T-helper 17 cell (primary cell): ENCODE data around the gene ADIRF. TPM values are rescaled to one million over a fixed set of nuclear protein-coding genes. Genes with fewer than 3 reads are reported as not detected.
"Not testable (repeated sequence)": the region's sequence is repeated elsewhere in the genome, so short reads cannot be mapped to it uniquely, and the experiment has no call there.

Experiments
- ATAC-seq: fragments of 150-1000 bp; cut with Tn5 transposase; 2 replicates; pipeline ENCODE4 v1.10.0; 2021; ENCODE audit warnings: mild to moderate bottlenecking, moderate library complexity
- DNase-seq, 3 donors: peaks; one replicate each; pipeline versions ENCODE4 v3.0.0 to v3.0.0-alpha.2; 2020 to 2021
- H3K9me3 ChIP-seq: one replicate; pipeline ENCODE4 v1.7.0; 2013; ENCODE audit warnings: low read length, mild to moderate bottlenecking; ENCODE audit not compliant: control insufficient read depth, poor library complexity, severe bottlenecking
- H3K27ac Mint-ChIP-seq: one replicate; pipeline ENCODE4 v1.8.0; 2022; ENCODE audit warnings: mild to moderate bottlenecking, moderate library complexity, mixed read lengths
- H3K27me3 Mint-ChIP-seq: one replicate; pipeline ENCODE4 v1.8.0; 2022; ENCODE audit warnings: mixed read lengths
- H3K36me3 Mint-ChIP-seq: one replicate; pipeline ENCODE4 v1.8.0; 2022; ENCODE audit warnings: low read depth, mixed read lengths
- H3K4me1 Mint-ChIP-seq: one replicate; pipeline ENCODE4 v1.8.0; 2022; ENCODE audit warnings: mild to moderate bottlenecking, mixed read lengths
- H3K4me3 Mint-ChIP-seq: one replicate; pipeline ENCODE4 v1.8.0; 2022; ENCODE audit warnings: mild to moderate bottlenecking, moderate library complexity, mixed read lengths
- total RNA-seq, 4 donors: library from RNA in 2 of 4; stranded (reverse) in 2 of 4; gene quantifications; one replicate each; pipeline ENCODE4 v1.2.3 and lab custom pipeline; 2022 to 2026

Gene ADIRF
- total RNA-seq, 2 donors from 2014 or later: 0.42 TPM; not detected in 1

DNA sequence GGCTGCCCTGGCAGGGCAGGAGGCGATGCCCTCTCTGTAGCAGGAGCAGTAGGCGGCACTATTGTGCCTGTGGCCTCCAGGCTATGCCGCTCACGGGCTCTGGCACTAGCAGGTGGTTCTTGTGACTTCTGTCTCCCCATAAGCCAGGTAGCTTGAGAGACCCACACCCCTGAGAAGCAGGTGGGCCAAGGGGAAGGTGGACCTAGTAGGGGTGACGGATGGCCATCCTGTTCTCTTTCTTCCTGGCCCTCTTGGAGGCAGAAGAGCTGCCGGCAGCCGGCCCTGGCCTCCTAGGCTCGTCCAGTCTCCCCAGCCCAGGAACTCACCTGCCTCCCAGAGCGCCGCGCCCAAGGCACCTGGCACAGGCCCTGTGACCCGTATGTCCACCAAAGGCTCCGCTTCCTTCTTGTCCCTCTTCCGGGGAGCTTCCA is 26.3 kb upstream of the ADIRF start:
- H3K27ac Mint-ChIP-seq: no peak overlapping the region
- peaks cover 3% of the 10 kb centered on the region for H3K36me3 Mint-ChIP-seq
- ATAC-seq (no peak), DNase-seq (no peak)
- peaks cover 6% of the 10 kb centered on the region for H3K4me1 Mint-ChIP-seq
- peaks cover 5% of the 10 kb centered on the region for H3K27me3 Mint-ChIP-seq
- no peaks in the 10 kb centered on the region for H3K9me3 ChIP-seq
- no peak overlapping the region for H3K4me3 Mint-ChIP-seq

DNA sequence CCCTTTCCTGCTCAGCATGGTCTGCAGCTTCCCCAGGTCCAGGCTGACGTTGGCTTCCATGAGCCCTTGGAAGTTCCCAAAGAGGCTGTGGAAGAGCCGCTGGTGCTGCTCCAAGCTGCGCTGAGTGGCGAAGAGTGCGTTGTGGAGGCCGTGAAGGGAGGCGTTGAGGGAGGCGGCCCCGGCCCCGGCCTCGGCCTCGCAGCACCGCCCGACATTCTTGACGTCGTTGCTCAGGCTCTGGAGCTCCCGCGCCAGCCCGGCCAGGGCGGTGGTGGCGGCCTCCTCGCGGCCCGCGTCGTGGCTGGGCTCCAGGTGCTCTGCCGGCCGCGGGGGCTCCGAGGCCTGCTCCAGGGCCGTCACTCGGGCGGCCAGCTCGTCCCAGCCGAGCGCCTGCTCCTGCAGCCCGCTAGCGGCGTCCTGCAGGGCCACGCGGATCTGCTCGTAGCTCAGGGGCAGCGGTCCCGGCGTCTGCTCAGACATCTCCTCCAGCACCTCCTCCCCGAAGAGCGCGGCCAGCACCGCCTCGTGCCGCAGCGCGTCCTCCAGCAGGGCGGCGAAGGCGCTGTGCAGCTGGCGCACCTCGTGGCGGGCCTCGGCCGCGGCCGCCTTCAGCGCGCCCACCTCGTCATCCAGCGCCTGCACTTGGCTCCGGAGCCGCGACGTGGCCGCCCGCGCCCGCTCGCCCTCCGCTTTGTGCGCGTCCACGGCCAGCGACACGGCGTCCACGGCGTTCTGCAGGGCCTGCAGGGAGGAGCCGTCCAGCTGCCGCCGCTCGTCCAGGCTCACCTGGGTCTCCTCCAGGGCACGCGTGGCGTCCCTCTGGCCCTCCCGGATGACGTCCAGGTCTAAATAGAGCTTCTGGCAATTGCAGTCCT is 25.6 kb upstream of the ADIRF start:
- ATAC-seq: no peak
- Mint-ChIP-seq H3K4me3 (no peak overlapping the region), H3K27ac (no peak overlapping the region), H3K4me1 (peaks cover 6% of the 10 kb centered on the region), H3K36me3 (peaks cover 3% of the 10 kb centered on the region), H3K27me3 (peaks cover 5% of the 10 kb centered on the region)
- DNase-seq: no peak
- no peaks in the 10 kb centered on the region for H3K9me3 ChIP-seq

DNA sequence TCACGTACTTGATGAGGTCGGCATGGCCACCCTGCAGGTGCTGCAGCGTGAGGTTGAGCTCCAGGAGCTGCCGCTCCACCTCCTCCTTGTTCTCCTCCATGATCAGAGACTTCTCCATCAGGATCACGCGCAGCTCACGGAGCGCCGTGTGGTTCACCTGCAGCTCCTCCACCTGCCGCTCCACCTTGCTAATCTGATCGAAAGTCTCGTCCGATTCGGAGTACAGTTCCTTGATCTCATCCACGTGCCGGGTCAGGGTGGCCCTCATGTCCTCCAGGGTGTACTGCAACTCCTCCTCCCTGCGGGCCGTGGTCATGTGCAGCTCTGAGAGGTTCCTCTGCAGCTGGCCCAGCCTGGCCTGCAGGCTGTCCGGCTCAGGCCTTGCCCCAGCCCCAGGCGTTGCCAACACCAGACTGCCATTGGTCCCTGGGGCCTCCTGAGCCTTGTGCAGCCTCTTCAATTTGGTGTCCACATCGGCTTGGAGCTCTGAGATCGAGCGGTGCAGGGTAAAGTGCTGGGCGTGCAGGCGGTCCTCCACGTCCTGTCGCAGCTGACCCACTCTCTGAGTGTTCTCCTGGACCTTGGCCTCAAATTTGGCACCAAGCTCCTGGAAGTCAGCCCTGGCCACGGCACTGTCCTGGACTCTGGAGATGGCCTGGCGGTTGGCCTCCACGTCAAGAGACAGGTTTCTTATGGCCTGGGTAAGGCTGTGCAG is 24.8 kb upstream of the ADIRF start:
- peaks cover 6% of the 10 kb centered on the region for H3K4me1 Mint-ChIP-seq
- no peak for DNase-seq
- H3K36me3 Mint-ChIP-seq: peaks cover 3% of the 10 kb centered on the region
- no peak overlapping the region for H3K27ac Mint-ChIP-seq
- no peaks in the 10 kb centered on the region for H3K9me3 ChIP-seq
- no peak overlapping the region for H3K4me3 Mint-ChIP-seq
- no peak for ATAC-seq
- H3K27me3 Mint-ChIP-seq: peaks cover 5% of the 10 kb centered on the region

DNA sequence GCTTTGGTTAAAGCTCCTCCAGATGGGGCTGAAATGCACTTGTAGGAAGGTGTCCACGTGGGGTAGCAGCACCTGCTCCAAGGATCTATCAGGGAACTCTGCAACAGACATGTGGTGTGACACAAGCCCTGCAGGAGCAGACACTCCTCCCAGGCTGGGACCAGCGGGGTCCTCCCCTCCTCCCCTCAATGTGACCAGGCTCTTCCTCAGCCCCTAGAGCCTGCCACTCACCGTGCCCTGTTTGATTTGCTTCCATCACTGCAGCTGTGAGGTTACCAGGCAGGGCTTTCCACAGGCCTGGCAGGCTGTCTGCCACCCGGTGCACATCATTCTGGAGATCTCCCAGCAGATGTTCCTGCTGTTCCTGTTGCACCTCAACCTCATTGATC is 24.3 kb upstream of the ADIRF start:
- Mint-ChIP-seq H3K36me3 (peaks cover 3% of the 10 kb centered on the region), H3K4me3 (no peak overlapping the region), H3K27me3 (peaks cover 5% of the 10 kb centered on the region), H3K4me1 (peaks cover 6% of the 10 kb centered on the region), H3K27ac (no peak overlapping the region)
- ATAC-seq (no peak), DNase-seq (no peak)
- H3K9me3 ChIP-seq: no peaks in the 10 kb centered on the region

DNA sequence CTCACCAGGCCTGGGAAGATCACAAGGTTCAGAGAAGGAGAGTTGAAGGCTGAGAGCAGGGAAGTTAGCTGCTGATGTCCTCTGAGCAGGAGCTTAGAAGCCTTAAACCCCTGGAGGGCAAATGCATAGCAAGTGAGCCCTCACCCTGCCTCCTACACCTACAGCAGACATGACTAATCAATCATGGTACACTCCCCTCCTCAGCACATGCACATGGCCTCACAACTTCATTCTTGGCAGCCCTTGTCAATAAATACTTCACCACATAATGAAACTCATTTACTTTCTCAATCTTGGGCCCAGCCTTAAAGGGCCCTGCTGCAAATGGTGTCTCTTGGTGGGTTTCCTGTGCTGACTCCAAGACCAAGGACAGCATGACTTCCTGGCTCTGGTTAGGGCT is 23.8 kb upstream of the ADIRF start:
- no peak for DNase-seq
- H3K27ac Mint-ChIP-seq: no peak overlapping the region
- peaks cover 3% of the 10 kb centered on the region for H3K36me3 Mint-ChIP-seq
- no peak for ATAC-seq
- peaks cover 5% of the 10 kb centered on the region for H3K27me3 Mint-ChIP-seq
- H3K9me3 ChIP-seq: no peaks in the 10 kb centered on the region
- H3K4me3 Mint-ChIP-seq: no peak overlapping the region
- H3K4me1 Mint-ChIP-seq: peaks cover 6% of the 10 kb centered on the region

DNA sequence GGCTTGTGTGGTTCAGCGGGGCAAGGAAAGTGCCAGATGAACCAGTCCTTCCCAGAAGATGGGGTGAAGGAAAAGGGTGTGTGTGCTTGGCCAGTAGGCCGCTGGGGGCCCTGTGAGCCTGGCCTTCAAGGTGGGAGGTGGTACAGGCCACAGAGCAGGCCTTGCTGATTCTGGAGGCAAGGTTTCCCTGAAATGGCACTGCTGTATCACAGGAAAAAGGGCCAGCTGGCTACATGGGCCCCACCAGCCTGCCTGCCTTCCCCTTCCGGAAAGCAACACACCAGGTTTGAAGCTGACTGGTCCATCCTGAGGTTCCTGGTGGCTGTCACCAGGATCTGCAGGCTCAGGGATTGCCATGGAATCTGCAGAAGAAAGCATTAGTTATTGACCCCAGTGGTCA is 23.4 kb upstream of the ADIRF start:
- H3K27me3 Mint-ChIP-seq: peaks cover 5% of the 10 kb centered on the region
- no peak overlapping the region for H3K4me3 Mint-ChIP-seq
- H3K36me3 Mint-ChIP-seq: peaks cover 3% of the 10 kb centered on the region
- ATAC-seq (no peak), DNase-seq (no peak)
- H3K9me3 ChIP-seq: no peaks in the 10 kb centered on the region
- peaks cover 6% of the 10 kb centered on the region for H3K4me1 Mint-ChIP-seq
- no peak overlapping the region for H3K27ac Mint-ChIP-seq

DNA sequence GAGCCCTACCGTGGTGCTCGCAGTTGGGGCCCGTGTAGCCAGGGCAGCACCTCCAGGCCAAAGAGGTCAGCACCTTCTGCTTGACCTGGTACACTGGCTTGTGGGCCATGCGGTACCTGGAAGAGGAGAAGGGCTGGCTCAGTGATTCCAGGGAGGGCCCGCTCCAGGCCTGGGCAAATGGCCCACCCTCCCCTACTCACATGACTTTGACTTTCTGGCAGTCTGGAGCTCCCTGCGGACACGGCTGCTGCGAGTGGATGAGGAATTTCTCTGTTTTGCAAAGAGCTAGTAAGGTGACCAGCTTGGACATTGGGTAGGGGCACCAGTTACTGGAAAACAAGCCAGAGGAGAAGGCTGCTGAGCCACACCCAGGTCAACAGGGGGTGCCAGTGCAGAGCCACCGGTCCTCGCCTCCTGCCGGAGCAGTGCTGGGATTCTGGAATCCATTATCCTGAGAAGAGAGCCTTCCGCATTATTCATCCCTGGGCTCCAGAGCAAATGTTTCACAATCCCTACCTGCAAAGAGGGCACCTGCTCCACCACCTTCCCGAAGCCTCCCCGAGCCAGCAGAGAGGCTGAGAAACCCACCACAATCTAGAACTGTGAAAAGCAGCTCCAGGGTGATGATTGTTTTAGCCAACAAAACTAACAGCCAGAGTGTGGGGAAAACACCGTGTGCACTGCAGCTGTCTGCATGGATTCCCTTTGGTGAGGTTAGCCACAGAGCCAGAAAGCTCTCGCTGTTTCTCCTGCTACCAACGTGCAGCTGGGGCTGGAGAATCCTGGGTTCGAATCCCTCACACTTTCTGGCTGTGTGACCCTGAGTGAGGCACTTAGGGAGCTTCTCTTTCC is 22.7 kb upstream of the ADIRF start:
- H3K9me3 ChIP-seq: no peaks in the 10 kb centered on the region
- peaks cover 5% of the 10 kb centered on the region for H3K27me3 Mint-ChIP-seq
- H3K27ac Mint-ChIP-seq: no peak overlapping the region
- peaks cover 10% of the 10 kb centered on the region for H3K4me1 Mint-ChIP-seq
- DNase-seq: no peak
- ATAC-seq: no peak
- H3K36me3 Mint-ChIP-seq: peaks cover 3% of the 10 kb centered on the region
- no peak overlapping the region for H3K4me3 Mint-ChIP-seq

DNA sequence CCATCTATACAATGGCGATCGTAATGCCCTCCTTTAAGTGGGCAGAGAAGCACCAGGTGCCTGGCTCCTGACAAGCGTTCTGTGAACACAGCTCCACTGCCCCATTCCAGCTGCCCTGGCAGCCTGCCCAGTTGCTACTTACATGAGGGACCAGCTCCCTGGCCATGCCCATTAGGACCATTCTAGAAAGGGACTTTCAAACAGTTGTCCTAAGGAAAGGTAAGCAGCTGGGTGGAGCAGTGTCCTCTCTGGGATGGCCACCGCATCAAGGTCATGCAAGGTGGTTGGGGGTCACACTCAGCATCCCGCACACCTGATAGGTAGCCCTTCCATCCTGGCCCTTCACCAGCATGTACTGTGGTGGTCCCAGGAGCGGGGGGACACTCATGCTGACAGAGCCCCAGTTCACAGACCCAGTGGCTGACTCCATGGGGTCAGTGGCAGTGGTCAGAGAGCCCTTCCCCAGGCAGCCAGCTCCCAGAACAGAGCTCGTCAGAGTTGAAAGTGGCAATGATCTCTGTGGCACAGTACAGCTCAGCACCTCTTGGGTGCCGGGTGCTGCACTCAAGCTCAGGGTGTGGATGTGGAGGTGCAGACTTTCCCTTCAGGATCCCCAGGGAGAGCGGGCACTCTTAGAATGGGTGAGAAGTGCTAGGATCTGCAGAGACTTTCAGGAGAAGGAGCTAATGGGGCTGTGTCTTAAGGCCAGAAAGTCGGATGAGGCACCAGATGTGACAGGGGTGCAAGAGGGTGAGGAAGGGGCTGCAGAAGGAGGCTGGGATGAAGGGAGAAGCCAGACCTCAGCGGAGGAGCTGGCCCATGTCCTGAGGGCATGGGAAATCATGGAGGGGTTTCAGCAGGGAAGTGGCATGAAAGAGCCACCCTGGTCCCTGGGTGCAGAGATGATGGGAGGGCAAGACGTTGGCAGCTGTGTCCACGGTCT is 21.8 kb upstream of the ADIRF start:
- H3K4me1 Mint-ChIP-seq: peaks cover 11% of the 10 kb centered on the region
- no peak overlapping the region for H3K4me3 Mint-ChIP-seq
- DNase-seq: no peak
- peaks cover 3% of the 10 kb centered on the region for H3K36me3 Mint-ChIP-seq
- H3K27me3 Mint-ChIP-seq: peaks cover 5% of the 10 kb centered on the region
- no peak for ATAC-seq
- no peak overlapping the region for H3K27ac Mint-ChIP-seq
- no peaks in the 10 kb centered on the region for H3K9me3 ChIP-seq

DNA sequence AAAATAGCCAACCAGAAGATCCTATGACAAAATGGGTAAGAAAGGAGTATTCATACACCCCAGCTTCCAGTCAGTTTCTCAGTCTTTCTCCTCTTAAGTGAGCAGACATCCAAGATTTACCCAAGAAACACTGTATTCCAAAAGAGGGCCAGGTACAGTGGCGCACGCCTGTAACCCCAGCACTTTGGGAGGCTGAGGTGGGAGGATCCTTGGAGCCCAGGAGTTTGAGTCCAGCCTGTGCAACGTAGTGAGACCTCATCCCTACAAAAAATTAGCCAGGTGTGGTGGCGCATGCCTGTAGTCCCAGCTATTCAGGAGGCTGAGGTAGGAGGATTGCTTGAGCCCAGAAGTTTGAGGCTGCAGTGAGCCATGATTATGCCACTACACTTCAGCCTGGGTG is 20.5 kb upstream of the ADIRF start:
- not testable (repeated sequence) for ATAC-seq, DNase-seq, H3K4me3 Mint-ChIP-seq, H3K36me3 Mint-ChIP-seq, H3K9me3 ChIP-seq, H3K27me3 Mint-ChIP-seq
- H3K4me1 Mint-ChIP-seq: peaks cover 11% of the 10 kb centered on the region
- H3K27ac Mint-ChIP-seq: peak overlapping the region; percentile 45

DNA sequence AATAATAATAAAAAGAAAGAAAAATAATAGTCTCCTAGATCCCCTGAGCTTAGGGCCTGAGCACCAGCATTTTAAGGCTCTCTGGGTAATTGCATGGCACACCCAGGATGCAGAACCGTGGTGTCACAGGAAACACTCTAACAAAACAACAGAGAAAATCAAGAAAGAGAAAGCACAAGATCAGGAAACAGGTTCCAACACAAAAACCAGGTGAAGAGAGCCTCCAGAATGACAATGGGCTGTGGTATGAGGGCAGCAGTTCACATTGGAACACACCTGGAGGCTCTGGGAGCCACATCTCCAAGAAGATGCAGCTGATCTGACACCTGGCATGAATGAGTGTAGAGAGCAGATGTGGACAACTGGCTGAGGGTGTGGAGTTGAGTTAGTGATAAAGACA is 17.9 kb upstream of the ADIRF start:
- Mint-ChIP-seq H3K4me1 (peaks cover 5% of the 10 kb centered on the region), H3K36me3 (peaks cover 3% of the 10 kb centered on the region), H3K27me3 (peaks cover 5% of the 10 kb centered on the region), H3K4me3 (peak overlapping the region; percentile 41), H3K27ac (peak overlapping the region; percentile 44)
- no peak for DNase-seq
- peak; percentile 30 for ATAC-seq
- H3K9me3 ChIP-seq: no peaks in the 10 kb centered on the region

DNA sequence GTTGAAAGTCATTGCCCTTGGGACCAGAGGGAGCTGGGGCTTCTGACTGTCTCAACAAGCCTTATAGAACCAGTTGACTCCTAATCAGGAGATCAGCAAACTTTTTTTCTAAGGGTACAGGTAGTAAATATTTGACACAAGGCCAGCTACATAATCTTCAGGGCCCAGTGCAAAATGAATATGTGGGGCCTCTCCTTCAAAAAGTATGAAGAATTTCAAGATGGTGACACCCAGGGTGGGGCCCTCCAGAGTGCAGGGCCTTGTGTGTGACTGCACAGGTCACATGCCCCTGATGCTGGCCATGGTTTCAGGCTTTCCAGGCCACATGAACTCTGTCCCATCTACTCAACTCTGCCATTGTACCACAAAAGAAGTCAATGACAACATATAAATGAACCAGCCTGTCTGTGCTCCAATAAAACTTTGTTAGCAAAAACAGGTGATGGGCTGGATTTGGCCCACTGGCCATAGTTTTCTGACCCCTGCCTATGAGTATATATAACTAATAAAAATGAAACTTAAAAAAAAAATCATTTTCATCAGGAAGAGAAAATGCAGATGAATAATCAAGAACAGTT is 17.0 kb upstream of the ADIRF start:
- Mint-ChIP-seq H3K4me1 (peaks cover 5% of the 10 kb centered on the region), H3K36me3 (peaks cover 3% of the 10 kb centered on the region), H3K27ac (peak overlapping the region; percentile 44), H3K27me3 (peaks cover 5% of the 10 kb centered on the region), H3K4me3 (no peak overlapping the region)
- no peak for DNase-seq
- H3K9me3 ChIP-seq: no peaks in the 10 kb centered on the region
- no peak for ATAC-seq

DNA sequence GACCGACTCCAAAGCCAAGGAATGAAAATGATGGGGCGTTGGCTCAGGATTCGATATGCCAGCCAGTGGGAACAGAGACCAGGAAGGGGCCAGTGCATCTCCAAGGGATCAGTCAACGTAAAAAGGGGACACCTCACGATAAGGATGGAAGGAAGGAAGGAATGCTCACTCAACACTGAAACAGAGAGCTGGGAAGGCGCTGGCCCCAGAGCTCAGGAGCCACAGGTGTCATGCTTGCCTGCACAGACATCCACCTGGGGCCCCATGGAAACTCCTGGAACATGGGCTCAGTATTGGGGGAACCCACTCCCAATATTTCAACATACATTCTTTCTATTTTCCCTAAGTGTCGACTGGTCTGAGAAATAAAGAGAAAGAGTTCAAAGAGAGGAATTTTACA is 16.2 kb upstream of the ADIRF start:
- Mint-ChIP-seq H3K36me3 (no peaks in the 10 kb centered on the region), H3K27ac (no peak overlapping the region), H3K27me3 (no peaks in the 10 kb centered on the region), H3K4me3 (no peak overlapping the region), H3K4me1 (peaks cover 5% of the 10 kb centered on the region)
- DNase-seq (no peak), ATAC-seq (no peak)
- no peaks in the 10 kb centered on the region for H3K9me3 ChIP-seq
